Endodermal cell (in vitro differentiated cells): ENCODE data around the gene SERTM1. TPM values are rescaled to one million over a fixed set of nuclear protein-coding genes. Genes with fewer than 3 reads are reported as not detected.

ENCODE experiments used
- DNase-seq: peaks from one replicate; pipeline ENCODE4 v3.0.0-alpha.2; 2017
- H3K27ac ChIP-seq: 2 replicates; pipeline ENCODE4 v1.5.1; 2013; ENCODE audit warnings: mild to moderate bottlenecking, low read depth, low read length, moderate library complexity
- H3K27me3 ChIP-seq: 2 replicates; pipeline ENCODE4 v1.6.1; 2013; ENCODE audit warnings: mild to moderate bottlenecking, low read length, moderate library complexity; ENCODE audit not compliant: insufficient read depth, control insufficient read depth, poor library complexity, severe bottlenecking
- H3K36me3 ChIP-seq: 2 replicates; pipeline ENCODE4 v1.7.0; 2013; ENCODE audit warnings: mild to moderate bottlenecking, low read length, moderate library complexity; ENCODE audit not compliant: control insufficient read depth, insufficient read depth
- H3K4me1 ChIP-seq: one replicate; pipeline ENCODE4 v1.7.0; 2013; ENCODE audit warnings: low read length; ENCODE audit not compliant: control insufficient read depth, insufficient read depth
- H3K4me3 ChIP-seq: 2 replicates; pipeline ENCODE4 v1.5.1; 2013; ENCODE audit warnings: mild to moderate bottlenecking, low read length, moderate library complexity
- H3K9ac ChIP-seq: 2 replicates; pipeline ENCODE4 v1.6.1; 2013; ENCODE audit warnings: mild to moderate bottlenecking, low read length, moderate library complexity; ENCODE audit not compliant: poor library complexity, severe bottlenecking; ENCODE audit errors: extremely low read depth
- H3K9me3 ChIP-seq: 2 replicates; pipeline ENCODE4 v1.6.1; 2013; ENCODE audit warnings: mild to moderate bottlenecking, low read length, moderate library complexity; ENCODE audit not compliant: control insufficient read depth
- H3K27ac Mint-ChIP-seq: 2 replicates; pipeline ENCODE4 v1.8.0; 2020; ENCODE audit warnings: mixed read lengths
- H3K27me3 Mint-ChIP-seq: 2 replicates; pipeline ENCODE4 v1.8.0; 2021; ENCODE audit warnings: mild to moderate bottlenecking, mixed read lengths; ENCODE audit not compliant: insufficient read depth
- H3K36me3 Mint-ChIP-seq: 2 replicates; pipeline ENCODE4 v1.8.0; 2020; ENCODE audit warnings: low read depth, mixed read lengths
- H3K4me1 Mint-ChIP-seq: 2 replicates; pipeline ENCODE4 v1.8.0; 2020; ENCODE audit warnings: mixed read lengths
- H3K4me3 Mint-ChIP-seq: 2 replicates; pipeline ENCODE4 v1.8.0; 2020; ENCODE audit warnings: mild to moderate bottlenecking, moderate library complexity, mixed read lengths
- H3K9me3 Mint-ChIP-seq: 2 replicates; pipeline ENCODE4 v1.8.0; 2020; ENCODE audit warnings: mild to moderate bottlenecking, mixed read lengths
- CTCF ChIP-seq: fragments of 200-600 bp; sonication (generic); conservative IDR thresholded peaks from 2 replicates; pipeline ENCODE4 v1.5.0; 2021; ENCODE audit warnings: antibody characterized with exemption, mild to moderate bottlenecking
- WGBS, 2 experiments: methylation state at CpG; one replicate each; pipeline versions ENCODE4 v1.1.5 to v1.1.7; 2013; ENCODE audit warnings: missing lambda C conversion rate in 2 of 2, mixed read lengths in 1 of 2; ENCODE audit not compliant: insufficient coverage in 1 of 2, insufficient read length in 1 of 2; 5-methylcytosine and 5-hydroxymethylcytosine counted together
- total RNA-seq, 2 donors: library from RNA; stranded (reverse); fragmentation: NEBNext Ultra II Directional in 1 of 2; extraction: Animal tissue kit (Norgen Biotek cat#: 25700) in 1 of 2; gene quantifications; 2 replicates in 1 of 2; 3 replicates in 1 of 2; pipeline ENCODE4 v1.2.1, GENCODE V29; 2021

Gene SERTM1
- total RNA-seq, 2 donors from 2014 or later = 0.13 TPM; not detected in 1

- Mint-ChIP-seq H3K27me3 (no peaks in the 10 kb centered on the region), H3K4me1 (no peaks in the 10 kb centered on the region), H3K4me3 (no peak overlapping the region), H3K36me3 (no peaks in the 10 kb centered on the region), H3K27ac (no peak overlapping the region), H3K9me3 (peaks cover 3% of the 10 kb centered on the region)
- no peak for TF ChIP-seq CTCF
- Histone ChIP-seq H3K9me3 (no peaks in the 10 kb centered on the region), H3K27ac (no peak overlapping the region), H3K27me3 (no peaks in the 10 kb centered on the region), H3K4me3 (no peak overlapping the region), H3K4me1 (no peaks in the 10 kb centered on the region), H3K9ac (no peak overlapping the region), H3K36me3 (no peaks in the 10 kb centered on the region)
- 88 to 100% methylated on average over 2 to 3 of the region's 3 CpGs for WGBS, 2 experiments
- DNase-seq = no peak
Measured at GRCh38 chr13:36745436-36745835, 71.6 kb downstream of the SERTM1 start.

GRCh38 chr13:36746051-36746450 lies 72.2 kb downstream of the SERTM1 start:
- TF ChIP-seq CTCF = no peak
- Histone ChIP-seq H3K9ac (no peak overlapping the region), H3K4me3 (no peak overlapping the region), H3K36me3 (no peaks in the 10 kb centered on the region), H3K4me1 (no peaks in the 10 kb centered on the region), H3K27ac (no peak overlapping the region), H3K9me3 (peaks cover 3% of the 10 kb centered on the region), H3K27me3 (no peaks in the 10 kb centered on the region)
- Mint-ChIP-seq H3K36me3 (no peaks in the 10 kb centered on the region), H3K4me3 (no peak overlapping the region), H3K4me1 (no peaks in the 10 kb centered on the region), H3K9me3 (peaks cover 5% of the 10 kb centered on the region), H3K27ac (no peak overlapping the region), H3K27me3 (no peaks in the 10 kb centered on the region)
- 94 to 100% methylated on average over 2 of the region's 2 CpGs for WGBS, 2 experiments
- no peak for DNase-seq

Other genes starting within 250 kb of the SERTM1 start
- under 1 TPM in 1 of 2 donors, not detected in 1; 0.31 TPM for gene CCNA1, start 241.5 kb upstream of the SERTM1 start, total RNA-seq
- 1 to 10 TPM; 8.9 to 9.7 TPM for gene RFXAP, start 145.2 kb downstream of the SERTM1 start, total RNA-seq
- 10 to 100 TPM in 1 of 2 donors, 1 to 10 TPM in 1; 9.0 to 13.3 TPM for gene SMAD9, start 246.2 kb downstream of the SERTM1 start, total RNA-seq